Upper lobe of right lung (tissue), 1 donor: ENCODE measurements around the gene CDIPT. TPM values are rescaled to one million over a fixed set of nuclear protein-coding genes. Genes with fewer than 3 reads are reported as not detected.
A peak's percentile ranks its signal among the peaks of the same experiment; 100 is the strongest.

Experiments used
- ATAC-seq: fragments of 200-7000 bp; cut with Tn5 transposase; one replicate; pipeline ENCODE4 v1.9.1; 2020; ENCODE audit warnings: mild to moderate bottlenecking, moderate library complexity
- DNase-seq: peaks from one replicate; pipeline ENCODE4 v3.0.0-alpha.2; 2020
- H3K27ac ChIP-seq: fragments of 200-600 bp; one replicate; pipeline ENCODE4 v1.8.0; 2022
- H3K27me3 ChIP-seq: fragments of 200-600 bp; one replicate; pipeline ENCODE4 v1.8.0; 2022; ENCODE audit warnings: mild to moderate bottlenecking
- H3K36me3 ChIP-seq: fragments of 200-600 bp; one replicate; pipeline ENCODE4 v1.8.0; 2022
- H3K4me1 ChIP-seq: fragments of 200-600 bp; one replicate; pipeline ENCODE4 v1.8.0; 2022
- H3K4me3 ChIP-seq: fragments of 200-600 bp; one replicate; pipeline ENCODE4 v1.8.0; 2022; ENCODE audit warnings: mild to moderate bottlenecking
- H3K9me3 ChIP-seq: fragments of 200-600 bp; one replicate; pipeline ENCODE4 v1.8.0; 2022
- intact Hi-C: fragments of 100-400 bp; cut with DNase I; formaldehyde crosslinking; loops from one replicate; pipeline ENCODE4 v1.11.0; 2022
- total RNA-seq: library from RNA; stranded (reverse); fragmentation: NEBNext Ultra II Directional; extraction: Animal tissue kit (Norgen Biotek cat#: 25700); gene quantifications from one replicate; pipeline ENCODE4 v1.2.1, GENCODE V29; 2021
- TF ChIP-seq, protein P1 (sequence below): fragments of 200-600 bp; IDR thresholded peaks from one replicate; pipeline ENCODE4 v1.8.0; 2022; ENCODE audit warnings: antibody characterized with exemption
- donor health status: DM: no; HTN: yes; CAD: no; lungs with severe emphysema.

CDIPT gene
- total RNA-seq, 1 donor from 2014 or later: 83.2 TPM

DNA sequence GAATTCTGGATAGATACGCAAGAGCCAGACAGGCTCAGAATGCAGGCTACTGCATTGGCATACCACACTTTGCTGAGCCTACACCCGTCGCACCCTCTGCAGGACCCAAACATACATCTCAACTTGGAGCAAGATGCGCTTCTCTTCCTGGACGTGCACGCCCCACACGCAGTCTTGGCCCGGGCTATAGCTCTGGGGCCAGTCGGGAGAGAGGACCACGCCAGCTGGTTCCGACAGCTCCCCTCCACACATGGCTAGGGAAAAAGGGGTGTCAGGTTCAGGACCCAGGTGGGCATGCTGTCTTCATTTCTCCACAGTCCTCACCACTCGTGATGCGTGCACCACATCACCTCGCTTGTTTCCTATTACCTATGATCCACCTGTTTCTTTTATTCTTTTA, 15.1 kb upstream of the CDIPT start:
- intact Hi-C loops: no loop called here
- ATAC-seq: no peak
- no peak overlapping the region for H3K27ac ChIP-seq

DNA sequence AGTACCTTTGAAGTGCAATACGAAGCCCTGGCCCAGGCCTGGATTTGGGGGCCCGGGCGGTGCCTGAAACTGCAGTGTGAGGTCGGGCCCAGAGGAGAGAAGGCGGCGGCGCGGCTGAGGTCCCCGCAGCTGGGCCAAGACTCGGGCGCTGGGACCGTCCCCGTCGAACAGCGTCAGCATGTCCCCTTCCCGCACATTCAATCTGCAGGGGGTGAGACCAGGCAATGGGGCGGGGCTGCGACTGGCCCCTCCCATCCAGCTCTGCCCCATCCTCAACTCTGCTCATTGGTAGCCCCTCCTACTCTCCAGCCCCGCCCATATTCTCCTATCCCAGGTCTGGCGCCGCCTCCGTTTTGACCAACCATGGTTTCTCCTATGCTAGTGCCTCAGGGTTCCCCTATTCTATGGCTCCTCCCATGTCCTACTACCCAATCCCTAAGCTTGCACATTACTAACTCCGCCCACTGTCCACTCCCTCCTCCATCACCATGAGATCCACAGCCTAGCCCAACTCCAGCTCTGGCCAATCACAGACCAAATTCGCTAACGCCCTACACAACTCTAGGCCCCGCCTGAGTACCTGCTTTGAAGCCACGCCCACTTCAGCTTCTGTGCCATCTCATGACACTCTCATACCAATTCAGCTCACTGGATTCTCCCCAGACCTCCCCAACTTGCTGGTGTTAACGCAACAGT, 14.4 kb upstream of the CDIPT start:
- Histone ChIP-seq H3K4me3 (no peak overlapping the region), H3K9me3 (no peaks in the 10 kb centered on the region), H3K27ac (no peak overlapping the region), H3K36me3 (no peaks in the 10 kb centered on the region), H3K27me3 (peaks cover 21% of the 10 kb centered on the region), H3K4me1 (peaks cover 7% of the 10 kb centered on the region)
- ATAC-seq: peak; percentile 89
- intact Hi-C loops: no loop called here
- TF ChIP-seq, protein P1, sequence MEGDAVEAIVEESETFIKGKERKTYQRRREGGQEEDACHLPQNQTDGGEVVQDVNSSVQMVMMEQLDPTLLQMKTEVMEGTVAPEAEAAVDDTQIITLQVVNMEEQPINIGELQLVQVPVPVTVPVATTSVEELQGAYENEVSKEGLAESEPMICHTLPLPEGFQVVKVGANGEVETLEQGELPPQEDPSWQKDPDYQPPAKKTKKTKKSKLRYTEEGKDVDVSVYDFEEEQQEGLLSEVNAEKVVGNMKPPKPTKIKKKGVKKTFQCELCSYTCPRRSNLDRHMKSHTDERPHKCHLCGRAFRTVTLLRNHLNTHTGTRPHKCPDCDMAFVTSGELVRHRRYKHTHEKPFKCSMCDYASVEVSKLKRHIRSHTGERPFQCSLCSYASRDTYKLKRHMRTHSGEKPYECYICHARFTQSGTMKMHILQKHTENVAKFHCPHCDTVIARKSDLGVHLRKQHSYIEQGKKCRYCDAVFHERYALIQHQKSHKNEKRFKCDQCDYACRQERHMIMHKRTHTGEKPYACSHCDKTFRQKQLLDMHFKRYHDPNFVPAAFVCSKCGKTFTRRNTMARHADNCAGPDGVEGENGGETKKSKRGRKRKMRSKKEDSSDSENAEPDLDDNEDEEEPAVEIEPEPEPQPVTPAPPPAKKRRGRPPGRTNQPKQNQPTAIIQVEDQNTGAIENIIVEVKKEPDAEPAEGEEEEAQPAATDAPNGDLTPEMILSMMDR: no peak
- peak; percentile 82 for DNase-seq

More for the DNA sequence above, 15.1 kb upstream of the CDIPT start:
- DNase-seq: no peak
- H3K36me3 ChIP-seq: no peaks in the 10 kb centered on the region
- peaks cover 7% of the 10 kb centered on the region for H3K4me1 ChIP-seq
- H3K4me3 ChIP-seq: no peak overlapping the region
- TF ChIP-seq, protein P1: no peak
- H3K27me3 ChIP-seq: peaks cover 21% of the 10 kb centered on the region
- no peaks in the 10 kb centered on the region for H3K9me3 ChIP-seq

DNA sequence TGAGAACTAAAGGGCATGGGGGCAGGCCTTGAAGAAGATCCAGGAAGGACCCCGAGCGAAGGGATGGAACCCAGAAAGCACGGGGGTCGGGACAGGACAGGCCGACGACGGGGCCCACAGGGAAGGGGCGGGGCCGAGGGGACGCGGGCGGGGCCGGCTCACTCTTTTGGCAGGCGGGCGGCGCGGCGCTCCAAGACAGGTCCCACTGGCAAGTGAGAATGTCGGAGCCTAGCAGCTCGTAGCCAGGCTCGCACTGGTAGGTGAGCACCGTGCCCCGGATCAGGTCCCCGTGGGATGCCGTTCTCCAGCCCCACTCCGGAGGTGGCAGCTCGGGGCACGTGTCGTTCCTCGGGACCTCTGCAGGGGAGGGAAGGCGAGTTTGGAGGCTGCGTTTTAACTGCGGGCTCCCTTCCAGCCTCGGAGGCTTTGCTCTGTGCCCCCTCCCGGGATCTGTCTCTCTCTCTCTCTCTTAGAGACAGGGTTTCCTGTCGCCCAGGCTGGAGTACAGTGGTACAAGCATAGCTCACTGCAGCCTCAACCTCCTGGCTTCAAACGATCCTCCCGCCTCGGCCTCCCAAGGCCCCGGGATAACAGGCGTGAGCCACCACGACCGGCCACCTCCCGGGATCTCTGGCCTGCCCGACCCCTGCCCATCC, 13.7 kb upstream of the CDIPT start:
- no peak for DNase-seq
- TF ChIP-seq, protein P1: no peak
- Histone ChIP-seq H3K36me3 (no peaks in the 10 kb centered on the region), H3K27ac (no peak overlapping the region), H3K4me1 (peaks cover 7% of the 10 kb centered on the region), H3K9me3 (no peaks in the 10 kb centered on the region), H3K27me3 (peaks cover 21% of the 10 kb centered on the region), H3K4me3 (peak overlapping the region; percentile 26)
- intact Hi-C loops: no loop called here
- peak; percentile 31 for ATAC-seq

DNA sequence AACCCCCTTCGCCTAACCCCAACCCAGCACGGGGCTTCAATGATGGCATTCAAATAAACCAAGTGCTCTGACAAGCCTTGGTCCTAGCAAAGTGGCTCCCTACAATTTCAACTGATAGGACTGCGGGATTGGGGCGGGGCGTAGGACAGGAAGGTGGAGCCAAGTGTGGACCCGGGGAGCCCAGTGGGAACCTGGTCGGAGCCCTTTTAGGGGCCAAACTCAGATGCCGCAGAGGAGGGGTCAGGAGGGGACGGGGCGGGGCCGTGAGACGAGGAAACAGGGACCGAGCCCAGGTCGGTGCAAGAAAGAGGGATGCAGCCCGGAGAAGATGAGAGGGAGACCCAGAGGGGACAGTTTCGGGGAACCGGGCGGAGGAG, 13.2 kb upstream of the CDIPT start:
- H3K27ac ChIP-seq: no peak overlapping the region
- H3K4me1 ChIP-seq: peaks cover 7% of the 10 kb centered on the region
- H3K27me3 ChIP-seq: peaks cover 21% of the 10 kb centered on the region
- DNase-seq (no peak), ATAC-seq (peak; percentile 1)
- no peaks in the 10 kb centered on the region for H3K36me3 ChIP-seq
- TF ChIP-seq, protein P1: no peak
- no peaks in the 10 kb centered on the region for H3K9me3 ChIP-seq
- intact Hi-C loops: no loop called here
- H3K4me3 ChIP-seq: peak overlapping the region; percentile 26

DNA sequence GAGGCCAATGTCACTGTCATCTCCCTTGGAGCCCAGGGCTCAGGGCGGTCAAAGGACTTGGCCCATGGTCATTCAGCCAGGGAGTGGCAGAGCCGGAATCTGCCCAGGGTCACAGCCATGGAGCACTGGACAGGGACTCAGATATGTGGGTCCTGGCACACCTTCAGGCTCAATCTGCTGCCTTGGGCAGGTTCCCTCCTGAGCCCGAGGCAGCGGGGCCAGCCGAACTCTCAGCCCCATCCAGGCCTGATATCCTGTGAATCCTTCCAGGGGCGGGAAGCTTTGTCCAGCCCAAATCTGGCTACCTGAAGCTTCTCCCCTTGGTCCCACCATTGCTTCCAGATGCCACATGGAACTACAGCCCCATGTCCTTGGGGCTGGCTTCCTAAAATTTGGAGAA, 12.2 kb upstream of the CDIPT start:
- H3K4me1 ChIP-seq: peaks cover 7% of the 10 kb centered on the region
- ATAC-seq: no peak
- no peaks in the 10 kb centered on the region for H3K36me3 ChIP-seq
- no peak for DNase-seq
- TF ChIP-seq, protein P1: no peak
- intact Hi-C loops: no loop called here
- H3K9me3 ChIP-seq: no peaks in the 10 kb centered on the region
- no peak overlapping the region for H3K4me3 ChIP-seq
- H3K27ac ChIP-seq: no peak overlapping the region
- H3K27me3 ChIP-seq: peaks cover 21% of the 10 kb centered on the region
